GM23338 (cell line): Measurements from ENCODE around the gene PTTG1IP. TPM values are rescaled to one million over a fixed set of nuclear protein-coding genes. Genes with fewer than 3 reads are reported as not detected.
A peak's percentile ranks its signal among the peaks of the same experiment; 100 is the strongest.

ENCODE experiments used
- ATAC-seq: fragments of 200-7000 bp; cut with Tn5 transposase; 3 replicates; pipeline ENCODE4 v1.9.1; 2020
- DNase-seq: peaks from one replicate; pipeline ENCODE4 v3.0.0-alpha.2; 2015; ENCODE audit warnings: low spot score
- H2AFZ ChIP-seq: fragments of 200-600 bp; sonication (generic); 2 replicates; pipeline ENCODE4 v1.8.0; 2016; ENCODE audit warnings: antibody characterized with exemption, mild to moderate bottlenecking, moderate library complexity
- H3F3A ChIP-seq: fragments of 200-600 bp; sonication (generic); replicated peaks from 2 replicates; pipeline ENCODE4 v1.8.0; 2017; ENCODE audit warnings: antibody characterized with exemption, mixed run types, low read depth
- H3K27ac ChIP-seq: fragments of 200-600 bp; sonication (generic); 2 replicates; pipeline ENCODE4 v1.6.1; 2016; ENCODE audit warnings: low read depth
- H3K27me3 ChIP-seq: fragments of 200-600 bp; sonication (generic); 2 replicates; pipeline ENCODE4 v1.8.0; 2016; ENCODE audit warnings: mild to moderate bottlenecking, mixed run types, moderate library complexity; ENCODE audit not compliant: insufficient read depth
- H3K36me3 ChIP-seq: fragments of 200-600 bp; sonication (generic); 2 replicates; pipeline ENCODE4 v1.8.0; 2016; ENCODE audit warnings: mild to moderate bottlenecking; ENCODE audit not compliant: insufficient read depth
- H3K4me1 ChIP-seq: fragments of 200-600 bp; sonication (generic); 2 replicates; pipeline ENCODE4 v1.8.0; 2016; ENCODE audit warnings: mild to moderate bottlenecking, moderate library complexity; ENCODE audit not compliant: insufficient read depth
- H3K4me2 ChIP-seq: fragments of 200-600 bp; sonication (generic); 2 replicates; pipeline ENCODE4 v1.7.1; 2017; ENCODE audit warnings: mixed run types
- H3K4me3 ChIP-seq: fragments of 200-600 bp; sonication (generic); 2 replicates; pipeline ENCODE4 v1.6.1; 2016; ENCODE audit warnings: mixed run types
- H3K79me2 ChIP-seq: fragments of 200-600 bp; sonication (generic); replicated peaks from 2 replicates; pipeline ENCODE4 v1.8.0; 2017; ENCODE audit warnings: mild to moderate bottlenecking; ENCODE audit not compliant: insufficient read depth
- H3K9me2 ChIP-seq: fragments of 200-600 bp; sonication (generic); 2 replicates; pipeline ENCODE4 v1.8.0; 2017; ENCODE audit not compliant: insufficient read depth
- H4K20me1 ChIP-seq: fragments of 200-600 bp; sonication (generic); replicated peaks from 2 replicates; pipeline ENCODE4 v1.8.0; 2017; ENCODE audit warnings: mild to moderate bottlenecking; ENCODE audit not compliant: insufficient read depth
- H3K27ac Mint-ChIP-seq: 2 replicates; pipeline ENCODE4 v1.8.0; 2020; ENCODE audit warnings: inconsistent platforms, mild to moderate bottlenecking, moderate library complexity, mixed read lengths
- H3K27me3 Mint-ChIP-seq: 3 replicates; pipeline ENCODE4 v1.8.0; 2022; ENCODE audit warnings: low read depth, mild to moderate bottlenecking, moderate library complexity, mixed read lengths, inconsistent platforms; ENCODE audit not compliant: insufficient read depth, poor library complexity
- H3K36me3 Mint-ChIP-seq: 3 replicates; pipeline ENCODE4 v1.8.0; 2021; ENCODE audit warnings: low read depth, mild to moderate bottlenecking, inconsistent platforms, moderate library complexity, mixed read lengths
- H3K4me1 Mint-ChIP-seq: 3 replicates; pipeline ENCODE4 v1.8.0; 2020; ENCODE audit warnings: mild to moderate bottlenecking, inconsistent platforms, mixed read lengths
- H3K4me3 Mint-ChIP-seq: 3 replicates; pipeline ENCODE4 v1.8.0; 2021; ENCODE audit warnings: moderate library complexity, mild to moderate bottlenecking, inconsistent platforms, mixed read lengths
- H3K9me3 Mint-ChIP-seq: 3 replicates; pipeline ENCODE4 v1.8.0; 2020; ENCODE audit warnings: moderate library complexity, mild to moderate bottlenecking, inconsistent platforms, mixed read lengths
- CTCF ChIP-seq, 2 experiments: fragments of 200-600 bp in 1 of 2; sonication (generic) in 1 of 2; conservative IDR thresholded peaks; 2 replicates each; pipeline versions ENCODE4 v1.5.1 to v1.6.1; 2016 to 2017; ENCODE audit warnings: antibody characterized with exemption in 2 of 2, low read depth in 2 of 2, mild to moderate bottlenecking in 2 of 2, moderate library complexity in 1 of 2
- ETS1 ChIP-seq: IDR thresholded peaks from 2 replicates; pipeline ENCODE4 v1.6.1; 2016; ENCODE audit warnings: antibody characterized with exemption
- NANOG ChIP-seq: IDR thresholded peaks from 2 replicates; pipeline ENCODE4 v1.6.1; 2016; ENCODE audit warnings: antibody characterized with exemption, borderline replicate concordance
- POLR2AphosphoS5 ChIP-seq: IDR thresholded peaks from 2 replicates; pipeline ENCODE4 v1.6.1; 2016; ENCODE audit warnings: antibody characterized with exemption, low read depth
- ZNF462 ChIP-seq: fragments of 250-450 bp; sonication (Bioruptor Pico); IDR thresholded peaks from 2 replicates; pipeline ENCODE4 v1.5.0; 2020; ENCODE audit warnings: mild to moderate bottlenecking, moderate library complexity
- polyA plus RNA-seq: library from polyadenylated mRNA; unstranded; fragments of >200 nt; fragmentation: Nextera tagmentation; extraction: Ambion mirVana; gene quantifications from 2 replicates; pipeline ENCODE4 v1.2.1, GENCODE V29; 2016
- total RNA-seq: library from RNA; depleted of rRNA; stranded (reverse); fragments of >200 nt; shearing (Covaris generic); gene quantifications from 2 replicates; pipeline ENCODE4 v1.2.3, GENCODE V29; 2014

Gene PTTG1IP
- total and polyA plus RNA-seq, 2 experiments from 2014 or later = 99.9 to 172 TPM

- no peaks in the 10 kb centered on the region for H3K4me1 ChIP-seq
- Mint-ChIP-seq H3K27ac (no peak overlapping the region), H3K36me3 (no peaks in the 10 kb centered on the region), H3K9me3 (no peaks in the 10 kb centered on the region), H3K4me3 (peak overlapping the region; percentile 33; the same call in 1 of the 3 replicates), H3K4me1 (peaks cover 2% of the 10 kb centered on the region), H3K27me3 (peaks cover 8% of the 10 kb centered on the region)
- no peaks in the 10 kb centered on the region for H3K27me3 ChIP-seq
- no peaks in the 10 kb centered on the region for H3K79me2 ChIP-seq
- no peaks in the 10 kb centered on the region for H4K20me1 ChIP-seq
- H3F3A ChIP-seq = no peaks in the 10 kb centered on the region
- H3K9me2 ChIP-seq = no peaks in the 10 kb centered on the region
- H2AFZ ChIP-seq = no peak overlapping the region; the same call in 1 of the 2 replicates
- no peak overlapping the region for H3K4me3 ChIP-seq
- no peaks in the 10 kb centered on the region for H3K36me3 ChIP-seq
- H3K4me2 ChIP-seq = no peak overlapping the region
- no peak overlapping the region for H3K27ac ChIP-seq
- TF ChIP-seq CTCF (conservative IDR thresholded peaks at IDR 0.05; ENCODE audit: low read depth in 2 of 2) (peak; percentile 85 to 96), ZNF462 (no peak), POLR2AphosphoS5 (no peak), NANOG (no peak), ETS1 (no peak)
- DNase-seq (peak; percentile 81), ATAC-seq (peak; percentile 77)
Observed at GRCh38 chr21:44892536-44893277, 19.2 kb upstream of the PTTG1IP start.
